ENCODE measurements around the gene TTLL12.

DNA sequence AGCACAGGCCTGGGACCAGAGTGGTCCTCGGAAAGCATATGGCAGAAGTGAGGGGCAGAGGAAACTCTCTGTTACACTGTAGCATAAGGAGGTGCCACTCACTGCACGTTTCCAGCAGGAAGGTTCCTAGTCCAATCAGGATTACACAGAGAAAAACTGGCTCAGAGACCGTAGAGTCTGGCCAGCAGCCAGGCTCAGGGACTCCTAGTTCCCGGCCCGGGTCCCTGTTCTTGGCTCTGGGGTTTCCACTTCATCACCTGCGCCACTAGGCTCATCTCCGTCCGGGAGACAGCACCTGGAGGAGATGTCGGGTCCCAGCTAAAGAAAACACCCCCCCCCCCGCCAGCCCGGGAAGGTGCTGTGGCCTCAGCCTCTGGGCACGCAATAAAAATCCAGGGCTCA, 1.1 kb downstream of the TTLL12 start:
- TF ChIP-seq, protein P1, sequence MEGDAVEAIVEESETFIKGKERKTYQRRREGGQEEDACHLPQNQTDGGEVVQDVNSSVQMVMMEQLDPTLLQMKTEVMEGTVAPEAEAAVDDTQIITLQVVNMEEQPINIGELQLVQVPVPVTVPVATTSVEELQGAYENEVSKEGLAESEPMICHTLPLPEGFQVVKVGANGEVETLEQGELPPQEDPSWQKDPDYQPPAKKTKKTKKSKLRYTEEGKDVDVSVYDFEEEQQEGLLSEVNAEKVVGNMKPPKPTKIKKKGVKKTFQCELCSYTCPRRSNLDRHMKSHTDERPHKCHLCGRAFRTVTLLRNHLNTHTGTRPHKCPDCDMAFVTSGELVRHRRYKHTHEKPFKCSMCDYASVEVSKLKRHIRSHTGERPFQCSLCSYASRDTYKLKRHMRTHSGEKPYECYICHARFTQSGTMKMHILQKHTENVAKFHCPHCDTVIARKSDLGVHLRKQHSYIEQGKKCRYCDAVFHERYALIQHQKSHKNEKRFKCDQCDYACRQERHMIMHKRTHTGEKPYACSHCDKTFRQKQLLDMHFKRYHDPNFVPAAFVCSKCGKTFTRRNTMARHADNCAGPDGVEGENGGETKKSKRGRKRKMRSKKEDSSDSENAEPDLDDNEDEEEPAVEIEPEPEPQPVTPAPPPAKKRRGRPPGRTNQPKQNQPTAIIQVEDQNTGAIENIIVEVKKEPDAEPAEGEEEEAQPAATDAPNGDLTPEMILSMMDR (IDR thresholded peaks at IDR 0.05; ENCODE audit: low read depth, low read length) = no peak
- TF ChIP-seq EZH2phosphoT487 (IDR thresholded peaks at IDR 0.05; ENCODE audit: low read depth) = no peak
